Measurements from ENCODE around the gene CTCFL.
"Not testable (repeated sequence)": the region's sequence is repeated elsewhere in the genome, so short reads cannot be mapped to it uniquely, and the experiment has no call there.

CTCFL gene

DNA sequence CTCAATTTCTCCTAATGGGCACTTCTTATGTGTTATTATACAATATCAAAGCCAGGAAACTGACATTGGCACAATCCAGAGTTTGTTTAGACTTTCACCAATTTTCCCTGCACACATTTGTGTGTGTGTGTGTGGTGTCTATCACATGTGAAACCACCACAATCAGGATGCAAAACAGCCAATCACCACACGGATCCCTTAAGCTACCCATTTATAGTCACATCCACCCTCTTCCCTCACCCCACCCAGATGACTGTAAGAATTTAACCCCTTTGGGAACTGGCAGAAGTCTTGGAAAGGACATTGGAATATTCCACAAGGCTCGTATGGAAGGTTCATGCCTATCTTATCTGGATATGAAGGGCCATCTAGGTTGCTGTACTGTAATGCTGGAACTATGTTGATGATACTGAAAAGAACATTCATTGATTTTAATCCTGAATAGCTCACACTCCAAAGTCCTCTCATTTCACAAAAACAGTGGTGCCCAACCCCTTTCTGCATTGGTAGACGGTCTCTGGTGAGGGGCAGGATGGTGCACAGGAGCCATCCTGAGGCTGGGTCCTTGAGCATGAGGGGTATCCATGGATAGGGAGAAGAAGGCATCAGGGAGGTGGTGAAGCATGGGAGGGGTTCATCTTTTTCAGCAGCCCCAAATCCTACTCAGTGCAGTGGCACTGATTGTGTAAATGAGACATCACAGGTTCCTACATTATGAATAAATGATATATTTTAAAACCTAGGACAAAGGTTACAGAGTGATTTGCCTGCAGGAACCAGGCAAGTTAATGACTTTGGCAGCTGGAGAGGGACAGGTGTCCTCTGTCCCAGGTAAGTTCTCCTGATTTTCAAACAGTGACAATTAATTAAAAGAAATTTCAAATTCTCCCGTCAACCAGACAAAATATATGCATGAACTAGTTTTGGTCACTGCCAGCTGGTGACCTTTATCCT is 12.1 kb upstream of the CTCFL start:
- no peak for DNase-seq

DNA sequence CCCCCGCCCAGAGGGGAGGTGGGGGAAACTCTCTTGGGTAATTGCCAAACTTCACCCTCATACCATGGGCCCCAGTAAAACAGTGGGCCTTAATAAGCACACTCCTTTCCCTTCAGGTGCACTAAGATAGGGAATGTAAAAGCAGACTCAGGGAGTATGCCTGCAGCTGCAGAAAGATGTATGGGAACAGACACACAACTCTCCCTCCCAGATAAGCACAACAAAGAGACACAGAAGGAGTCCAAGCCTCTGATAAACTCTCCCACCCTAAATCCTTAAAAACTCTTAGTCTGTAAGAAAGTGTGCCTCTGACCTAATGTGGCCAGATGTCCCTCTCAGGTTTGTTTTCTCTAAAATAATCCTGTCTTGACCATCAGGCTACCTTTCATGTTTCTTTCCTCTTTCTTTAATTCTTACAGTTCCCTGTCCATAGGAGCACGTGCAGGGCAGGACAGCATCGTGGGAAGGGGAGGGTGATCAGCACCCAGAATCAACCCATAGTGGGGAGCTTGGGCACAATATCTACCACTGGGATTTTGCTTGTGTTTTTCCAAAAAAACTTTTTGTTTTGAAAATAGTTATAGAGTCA is 11.3 kb upstream of the CTCFL start:
- no peak for DNase-seq

DNA sequence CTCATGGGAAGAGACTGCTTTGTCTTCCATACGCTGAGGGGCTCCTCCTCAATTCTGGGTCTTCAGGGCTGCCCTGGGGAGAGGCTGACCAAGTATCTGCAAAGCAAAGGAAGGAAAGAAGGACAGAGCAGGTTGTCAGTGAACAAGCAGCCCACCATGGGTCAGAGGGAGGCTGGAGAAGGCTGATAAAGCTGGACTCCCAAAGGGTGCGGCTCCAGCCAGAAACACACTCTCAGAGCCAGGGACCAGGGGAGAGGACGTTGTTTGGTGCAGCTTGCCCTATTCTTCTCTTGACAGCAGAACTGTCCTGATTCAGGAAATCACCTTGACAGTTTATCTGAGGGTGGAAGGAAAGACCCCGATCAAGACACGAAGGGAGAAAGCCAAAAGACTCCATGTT is 10.4 kb upstream of the CTCFL start:
- DNase-seq = no peak

DNA sequence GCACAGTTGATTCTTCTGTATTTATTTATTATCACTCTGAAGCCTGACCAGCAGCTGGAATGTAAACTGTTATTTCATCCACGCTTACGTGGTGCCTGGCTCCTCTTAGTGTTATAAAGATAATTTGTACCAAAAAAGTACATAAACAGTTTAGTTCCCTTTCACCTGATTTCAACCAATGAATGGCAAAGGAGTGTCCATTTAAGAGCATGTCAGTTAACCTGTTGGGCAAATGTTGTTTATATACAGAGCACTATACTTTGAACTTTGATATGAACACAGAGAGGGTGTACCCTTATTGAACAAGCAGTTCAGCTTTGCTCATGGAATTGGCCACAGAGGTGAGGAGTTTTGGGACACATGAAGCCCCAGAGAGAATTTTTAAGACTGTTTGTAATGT is 7.2 kb upstream of the CTCFL start:
- DNase-seq = no peak

DNA sequence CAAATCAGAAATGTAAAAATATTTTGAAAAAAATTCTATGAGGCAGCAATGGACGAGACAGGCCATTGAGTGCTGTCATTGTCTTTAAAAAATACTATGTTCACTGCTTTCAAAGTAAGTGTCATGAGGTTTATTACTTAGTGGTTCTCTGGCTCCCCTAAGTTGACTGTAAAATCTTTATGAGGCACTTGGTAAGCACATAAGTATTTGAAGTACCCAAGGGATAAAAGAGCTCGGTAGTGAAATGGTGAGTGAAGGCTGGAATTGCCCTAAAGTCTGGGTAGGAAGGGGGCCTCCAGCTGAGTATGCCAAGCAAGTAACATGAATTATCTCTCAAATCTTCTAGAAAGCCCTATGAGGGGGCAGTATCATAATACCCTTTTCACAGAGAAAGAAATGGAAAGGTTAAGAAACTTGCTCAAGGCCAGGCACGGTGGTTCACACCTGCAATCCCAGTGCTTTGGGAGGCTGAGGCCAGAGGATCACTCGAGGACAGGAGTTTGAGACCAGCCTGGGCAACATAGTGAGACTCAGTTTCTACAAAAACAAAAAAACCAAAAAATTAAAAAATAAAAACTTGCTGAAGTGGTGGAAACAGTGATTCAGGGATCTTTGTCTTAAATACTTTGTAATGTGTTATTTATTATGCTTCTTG is 5.5 kb upstream of the CTCFL start:
- no peak for DNase-seq

DNA sequence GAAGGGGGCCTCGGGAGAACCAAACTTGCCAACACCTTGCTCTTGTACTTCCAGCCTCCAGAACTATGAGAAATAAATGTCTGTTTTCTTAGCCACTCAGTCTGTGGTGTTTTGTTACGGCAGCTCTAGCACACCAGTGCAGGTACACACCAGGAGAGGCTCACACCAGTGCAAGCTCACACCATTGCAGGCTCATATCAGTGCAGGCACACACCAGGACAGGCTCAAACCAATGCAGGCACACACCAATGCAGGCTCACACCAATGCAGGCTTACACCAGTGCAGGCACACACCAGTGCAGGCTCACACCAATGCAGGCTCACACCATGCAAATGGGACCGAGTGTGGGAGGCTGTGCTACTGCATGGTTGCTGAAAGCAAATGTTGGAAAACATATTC is 4.9 kb upstream of the CTCFL start:
- DNase-seq = no peak

DNA sequence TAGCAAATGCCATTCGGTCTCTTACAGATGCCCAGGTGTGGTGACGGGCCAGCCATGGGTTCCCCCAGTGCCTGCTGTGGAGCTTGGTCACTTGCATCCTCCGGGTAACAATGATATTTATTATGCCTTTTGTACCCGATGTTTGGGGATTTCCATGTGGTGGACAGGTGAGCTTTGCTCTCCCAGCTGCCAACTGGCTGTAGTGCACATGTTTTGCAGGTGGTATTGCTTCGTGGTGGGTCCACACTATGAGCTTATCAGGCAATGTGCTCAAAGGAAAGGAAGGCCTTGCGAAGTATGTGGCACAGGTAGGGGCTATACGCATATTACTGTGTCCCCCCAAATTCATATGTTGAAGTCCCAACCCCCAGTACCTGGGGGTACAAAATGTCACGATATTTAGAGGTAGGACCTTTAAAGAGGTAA is 4.2 kb upstream of the CTCFL start:
- no peak for DNase-seq

DNA sequence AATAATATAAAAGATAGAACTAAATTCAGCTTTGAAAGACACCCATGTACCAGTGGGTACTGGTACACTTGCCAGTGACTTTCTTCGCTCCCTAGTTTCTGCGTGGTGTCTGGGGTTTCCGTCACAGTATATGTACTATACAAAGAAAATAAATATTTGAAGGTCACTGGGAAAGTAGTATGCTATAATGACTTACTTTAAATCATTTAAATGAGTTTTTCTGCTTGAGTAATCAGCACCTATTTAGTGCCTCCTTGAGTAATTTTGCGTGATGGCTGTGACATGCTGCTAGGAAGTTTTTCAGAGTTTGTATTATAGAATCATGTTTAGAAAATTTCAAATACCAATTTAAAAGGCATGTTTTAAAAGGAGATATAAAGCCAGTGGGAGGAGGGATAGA is 3.2 kb upstream of the CTCFL start:
- no peak for DNase-seq

DNA sequence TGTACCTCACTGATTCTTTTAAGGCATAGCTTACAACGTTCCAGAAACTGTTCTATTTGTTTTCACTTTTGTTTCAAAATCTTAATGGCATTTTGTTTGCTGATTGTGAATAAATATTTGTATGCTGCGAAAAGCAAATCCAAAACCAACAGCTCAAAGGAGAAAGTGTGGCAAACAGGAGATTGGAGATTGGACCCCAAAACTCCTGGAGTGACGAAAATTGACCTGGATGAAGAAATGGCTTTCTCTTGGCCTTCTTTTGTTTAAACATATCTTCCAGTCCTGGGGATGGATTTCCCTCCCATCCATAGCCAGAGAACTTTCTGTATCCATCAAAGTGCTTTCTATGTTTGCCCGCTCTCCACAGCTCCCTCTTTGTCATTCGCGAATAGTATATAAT is 2.8 kb upstream of the CTCFL start:
- no peak for DNase-seq

DNA sequence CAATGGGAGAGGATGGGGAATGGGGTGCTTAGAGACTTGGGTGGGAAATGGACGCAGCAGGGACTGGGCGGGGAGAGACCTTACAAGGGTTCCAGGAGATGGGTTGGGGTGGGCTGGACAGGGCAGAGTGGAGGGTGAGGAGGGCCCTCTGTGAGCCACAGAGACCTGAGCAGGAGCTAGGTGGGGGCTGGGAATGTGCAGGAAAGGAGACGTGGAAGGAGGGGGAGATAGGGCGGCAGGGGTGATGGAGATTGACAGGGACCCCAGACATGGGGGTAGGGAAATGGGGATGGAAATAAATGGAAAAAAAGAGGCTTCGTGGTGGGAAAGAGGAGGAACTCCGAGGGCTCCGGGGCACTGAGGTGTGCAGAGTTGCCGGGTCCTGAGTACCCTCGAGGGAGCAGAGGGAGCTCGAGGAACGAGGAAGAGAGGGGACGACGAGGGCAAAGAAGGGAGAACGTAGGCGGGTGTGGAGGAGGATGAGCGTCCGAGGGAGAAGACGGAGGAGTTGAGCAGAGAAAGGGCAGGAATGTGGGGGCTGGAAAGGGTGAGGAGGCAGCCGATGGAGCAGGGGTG is 2.0 kb upstream of the CTCFL start:
- no peak for DNase-seq

DNA sequence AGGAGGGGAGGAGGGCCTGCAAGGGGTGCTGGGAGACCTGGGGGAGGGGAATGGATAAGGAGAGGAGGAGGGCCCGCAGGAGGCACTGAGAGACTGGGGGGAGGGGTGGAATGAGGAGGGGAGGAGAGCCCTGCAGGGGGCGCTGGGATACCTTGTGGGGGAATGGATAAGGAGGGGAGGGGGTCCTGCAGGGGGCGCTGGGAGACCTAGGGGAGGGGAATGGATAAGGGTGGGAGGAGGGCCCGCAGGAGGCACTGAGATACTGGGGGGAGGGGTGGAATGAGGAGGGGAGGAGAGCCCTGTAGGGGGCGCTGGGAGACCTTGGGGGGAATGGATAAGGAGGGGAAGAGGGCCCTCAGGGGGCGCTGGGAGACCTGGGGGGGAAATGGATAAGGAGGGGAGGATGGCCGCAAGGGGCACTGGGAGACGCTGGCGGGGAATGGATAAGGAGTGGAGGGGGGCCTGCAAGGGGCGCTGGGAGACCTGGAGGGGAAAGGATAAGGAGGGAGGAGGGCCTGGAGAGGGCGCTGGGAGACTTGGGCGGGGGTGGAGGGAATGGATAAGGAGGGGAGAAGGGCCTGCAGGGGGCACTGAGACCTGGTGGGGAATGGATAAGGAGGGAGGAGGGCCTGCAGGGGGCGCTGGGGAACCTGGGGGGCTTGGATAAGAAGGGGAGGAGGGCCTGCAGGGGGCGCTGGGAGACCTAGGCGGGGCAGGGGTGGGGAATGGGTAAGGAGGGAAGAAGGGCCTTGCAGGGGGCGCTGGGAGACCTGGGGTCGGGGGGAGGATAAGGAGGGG is 1.3 kb upstream of the CTCFL start:
- no peak for DNase-seq

DNA sequence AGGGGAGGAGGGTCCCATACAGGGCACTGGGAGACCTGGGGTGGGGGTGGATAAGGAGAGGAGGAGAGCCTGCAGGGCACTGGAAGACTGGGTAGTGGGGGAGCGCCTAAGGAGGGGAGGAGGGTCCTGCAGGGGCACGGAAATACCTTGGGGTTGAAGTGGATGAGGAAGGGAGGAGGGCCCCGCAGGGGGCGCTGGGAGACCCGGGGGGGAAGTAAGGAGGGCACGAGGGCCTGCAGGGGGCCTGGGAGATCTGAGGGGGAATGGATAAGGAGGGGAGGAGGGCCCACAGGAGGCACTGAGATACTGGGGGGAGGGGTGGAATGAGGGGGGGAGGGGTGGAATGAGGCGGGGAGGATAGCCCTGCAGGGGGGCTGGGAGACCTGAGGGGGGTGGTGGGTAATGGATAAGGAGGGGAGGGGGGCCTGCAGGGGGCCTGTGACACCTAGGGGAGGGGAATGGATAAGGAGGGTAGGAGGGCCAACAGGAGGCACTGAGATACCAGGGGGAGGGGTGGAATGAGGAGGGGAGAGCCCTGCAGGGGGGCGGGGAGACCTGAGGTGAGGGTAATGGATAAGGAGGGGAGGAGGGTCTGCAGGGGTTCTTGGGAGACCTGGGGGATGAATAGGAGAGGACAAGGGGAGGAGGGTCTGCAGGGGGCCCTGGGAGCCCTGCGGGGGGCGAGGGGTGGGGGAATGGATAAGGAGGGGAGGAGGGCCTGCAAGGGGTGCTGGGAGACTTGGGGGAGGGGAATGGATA is 567 bp upstream of the CTCFL start:
- no peak for DNase-seq

DNA sequence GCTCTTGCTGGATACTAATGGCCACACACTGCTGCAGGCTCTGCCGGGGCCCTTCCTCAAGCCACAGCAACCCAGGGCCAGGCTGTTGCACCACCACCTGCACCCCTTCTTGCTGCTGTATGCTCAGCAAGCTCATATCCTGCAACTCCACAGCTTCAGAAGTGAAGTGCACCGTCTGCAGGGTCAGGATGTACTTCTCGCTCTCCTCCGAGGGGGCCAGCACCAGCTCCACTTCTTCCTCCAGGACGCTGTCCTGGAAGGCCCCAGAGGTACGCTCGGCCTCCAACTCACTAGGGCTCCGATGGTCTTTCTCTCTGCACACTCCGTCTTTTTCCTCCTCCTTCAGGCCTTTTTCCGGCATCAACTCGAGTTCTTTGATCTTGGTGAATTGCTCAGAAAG is 1.2 kb downstream of the CTCFL start:
- no peak for DNase-seq

DNA sequence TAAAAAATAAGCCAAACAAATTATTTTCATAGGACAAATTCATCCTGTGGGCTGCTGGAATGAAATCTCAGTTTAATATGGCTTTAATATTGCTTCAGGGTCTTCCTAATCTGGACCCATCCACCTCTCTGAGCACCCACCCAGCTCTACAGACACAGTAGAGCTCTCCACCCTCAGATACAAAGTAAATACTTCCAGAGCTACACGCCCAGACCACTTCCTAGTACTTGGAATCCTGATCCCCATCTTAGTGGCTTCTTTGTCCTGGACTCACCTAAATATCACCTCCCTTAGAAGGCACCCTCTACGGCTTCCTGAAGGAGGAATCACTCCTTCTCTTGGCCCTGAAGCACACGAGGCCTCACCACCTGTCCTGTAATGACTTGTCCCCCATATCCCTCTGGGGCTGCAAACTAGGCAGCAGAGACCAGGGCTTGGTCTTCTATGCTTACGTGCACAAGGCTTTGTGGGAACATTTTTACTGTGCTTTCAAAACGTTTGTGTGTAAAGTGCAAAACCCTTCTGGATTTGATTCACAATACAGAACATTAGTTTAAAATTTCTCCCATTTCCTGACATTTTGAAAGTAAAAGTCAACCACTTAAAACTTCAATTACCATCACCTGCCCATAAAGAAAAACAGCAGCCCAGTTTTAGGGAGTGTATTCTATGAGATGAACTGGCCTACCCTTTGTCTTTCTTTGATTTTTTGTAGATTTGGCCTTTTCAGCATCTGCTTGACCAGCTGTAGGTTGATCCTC is 2.4 kb downstream of the CTCFL start:
- DNase-seq = no peak

DNA sequence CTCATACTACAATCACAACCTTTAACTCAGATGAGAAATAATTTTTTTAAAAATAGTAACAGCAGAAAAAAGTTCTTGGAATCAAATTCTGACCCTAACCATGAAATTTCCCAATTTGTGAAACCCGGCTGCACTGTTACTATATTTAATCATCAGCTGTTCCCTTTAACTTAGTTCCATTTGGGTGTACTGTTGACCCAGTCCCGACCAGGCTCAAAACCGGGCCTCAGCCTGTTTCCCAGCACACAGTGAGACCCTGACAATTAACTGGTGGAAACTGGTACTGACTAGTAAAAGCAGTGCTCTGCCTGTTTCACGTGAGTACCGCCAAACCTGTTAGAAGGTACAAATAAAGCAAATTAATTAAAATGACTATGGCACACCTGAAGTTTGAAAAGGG is 7.0 kb downstream of the CTCFL start:
- no peak for DNase-seq

DNA sequence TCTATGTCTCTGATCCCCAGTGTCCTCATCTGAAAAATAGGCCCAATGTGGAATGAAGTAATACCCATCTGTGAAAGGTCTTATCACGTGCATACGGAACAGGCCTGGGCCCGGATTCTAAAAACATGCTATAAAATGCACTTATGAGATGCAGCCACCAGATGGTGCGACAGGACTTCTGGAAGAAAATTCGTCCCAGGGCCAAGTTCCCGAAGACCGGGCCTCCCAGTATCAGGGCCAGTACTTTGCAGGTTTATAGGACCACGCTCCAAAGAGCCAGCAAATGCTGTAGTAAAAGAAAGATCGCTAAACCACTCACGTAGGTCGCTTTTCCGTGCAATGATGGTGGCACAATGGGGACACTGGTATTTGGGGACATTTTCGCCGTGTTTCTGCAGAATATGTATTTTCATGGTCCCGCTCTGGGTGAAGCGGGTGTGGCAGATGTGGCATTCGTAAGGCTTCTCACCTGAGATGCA is 10.6 kb downstream of the CTCFL start:
- peak; percentile 51 for DNase-seq

DNA sequence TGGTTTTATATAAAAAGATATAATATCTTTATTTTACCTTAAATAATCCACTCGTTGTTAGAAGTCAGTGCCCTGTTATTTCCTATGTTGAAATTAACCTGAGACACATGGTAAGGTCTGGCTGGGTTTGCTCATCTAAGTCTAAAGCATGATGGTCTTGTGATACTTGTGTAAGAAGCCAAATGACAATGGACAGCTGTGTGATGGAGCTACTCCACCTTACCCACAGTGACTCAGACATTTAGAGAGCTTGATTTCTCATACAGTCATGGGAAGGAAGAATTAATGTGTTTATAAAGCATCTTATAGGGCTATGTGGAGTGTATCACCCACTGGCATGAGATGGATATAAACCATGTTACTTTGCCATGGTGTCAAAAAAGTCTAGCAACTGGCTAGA is 11.7 kb downstream of the CTCFL start:
- DNase-seq = peak; percentile 6

DNA sequence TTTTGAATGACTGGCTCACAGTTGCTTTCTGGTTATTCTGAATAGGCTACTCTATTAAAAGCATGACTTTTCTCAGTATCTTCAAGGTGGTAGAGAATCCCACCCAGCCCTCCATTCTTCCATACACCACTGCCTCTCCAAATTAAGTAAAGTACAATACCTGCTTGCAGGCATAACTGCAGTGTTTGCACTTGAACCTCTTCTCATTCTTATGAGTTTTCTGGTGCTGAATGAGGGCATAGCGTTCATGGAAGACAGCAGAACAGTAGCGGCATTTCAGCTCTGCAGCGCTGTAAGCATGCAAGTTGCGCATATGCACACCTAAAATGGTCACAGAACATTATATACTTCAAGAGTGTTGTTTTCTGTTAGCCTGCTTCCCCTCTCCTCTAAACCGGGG is 12.5 kb downstream of the CTCFL start:
- DNase-seq = no peak

DNA sequence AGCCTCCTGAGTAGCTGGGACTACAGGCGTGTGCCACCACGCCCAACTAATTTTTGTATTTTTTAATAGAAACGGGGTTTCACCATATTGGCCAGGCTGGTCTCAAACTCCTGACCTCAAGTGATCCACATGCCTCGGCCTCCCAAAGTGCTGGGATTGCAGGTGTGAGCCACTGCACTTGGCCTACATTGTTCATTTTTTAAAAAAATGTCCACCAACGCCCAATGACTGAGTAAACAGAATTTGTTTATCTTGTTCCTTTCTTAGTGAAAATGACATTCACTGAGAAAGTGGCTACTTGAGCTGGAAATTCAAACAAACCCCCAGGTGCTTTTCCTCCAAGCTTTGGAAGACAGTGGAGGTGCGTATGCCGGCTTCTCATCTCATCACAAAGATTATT is 13.2 kb downstream of the CTCFL start:
- not testable (repeated sequence) for DNase-seq

DNA sequence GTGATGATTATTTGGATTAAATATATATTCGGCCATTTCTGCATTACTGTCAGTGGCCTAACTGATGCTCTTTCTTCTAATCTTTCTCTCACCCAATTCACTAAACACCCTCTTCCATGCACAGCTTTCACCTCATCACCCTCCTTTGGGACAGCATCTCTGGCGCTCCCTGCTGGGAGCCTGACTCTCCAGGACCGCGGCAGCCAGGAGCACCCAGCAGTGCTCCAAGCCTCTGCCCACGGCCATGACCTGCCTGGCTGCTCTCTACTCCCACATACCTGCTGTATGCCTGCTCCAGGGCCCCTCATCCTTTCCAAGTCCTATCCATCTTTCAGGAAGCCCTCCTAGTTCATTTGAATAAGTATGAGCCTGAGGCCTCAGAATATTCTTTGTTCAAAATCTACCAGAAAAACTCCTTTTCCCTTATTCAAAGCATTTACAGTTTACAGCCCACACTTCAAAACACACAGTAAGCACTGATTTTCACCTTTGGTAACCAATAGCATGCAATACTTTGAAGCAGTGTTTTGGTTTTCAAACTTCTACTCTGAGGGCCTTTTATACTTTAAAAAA is 15.2 kb downstream of the CTCFL start:
- peak; percentile 14 for DNase-seq
